Neural cell (in vitro differentiated cells): ENCODE results near the gene SFRP5. TPM values are rescaled to one million over a fixed set of nuclear protein-coding genes. Genes with fewer than 3 reads are reported as not detected.

ENCODE experiments used
- H2AFZ ChIP-seq: fragments of 200-600, 300-800 bp; sonication (generic), shearing (Covaris generic); 2 replicates; pipeline ENCODE4 v1.6.0; 2014; ENCODE audit warnings: low read depth, mild to moderate bottlenecking, antibody characterized with exemption, low read length, moderate library complexity
- H3F3A ChIP-seq: fragments of 200-600 bp; shearing (Covaris generic); 2 replicates; pipeline ENCODE4 v1.6.1; 2016; ENCODE audit warnings: mild to moderate bottlenecking, moderate library complexity, mixed read lengths, antibody characterized with exemption, low read length; ENCODE audit not compliant: insufficient read depth, poor library complexity, severe bottlenecking
- H3K27ac ChIP-seq: fragments of 200-600, 300-800 bp; sonication (generic), shearing (Covaris generic); 2 replicates; pipeline ENCODE4 v1.5.1; 2014; ENCODE audit warnings: mild to moderate bottlenecking, low read length, moderate library complexity
- H3K27me3 ChIP-seq: fragments of 300-800, 200-600 bp; sonication (generic), shearing (Covaris generic); 2 replicates; pipeline ENCODE4 v1.6.0; 2014; ENCODE audit warnings: mild to moderate bottlenecking, low read depth, low read length, moderate library complexity; ENCODE audit not compliant: insufficient read depth
- H3K36me3 ChIP-seq: fragments of 300-800, 200-600 bp; sonication (generic), shearing (Covaris generic); 2 replicates; pipeline ENCODE4 v1.5.1; 2014; ENCODE audit warnings: mild to moderate bottlenecking, antibody characterized with exemption, low read length, moderate library complexity; ENCODE audit not compliant: insufficient read depth
- H3K4me2 ChIP-seq: fragments of 300-800, 200-600 bp; sonication (generic), shearing (Covaris generic); 2 replicates; pipeline ENCODE4 v1.6.0; 2014; ENCODE audit warnings: mild to moderate bottlenecking, low read length
- H3K4me3 ChIP-seq: fragments of 300-800, 200-600 bp; sonication (generic), shearing (Covaris generic); 2 replicates; pipeline ENCODE4 v1.5.1; 2014; ENCODE audit warnings: mild to moderate bottlenecking, low read length, moderate library complexity
- H3K79me2 ChIP-seq: fragments of 200-600 bp; shearing (Covaris generic); replicated peaks from 2 replicates; pipeline ENCODE4 v1.6.0; 2014; ENCODE audit warnings: mild to moderate bottlenecking, low read length, moderate library complexity; ENCODE audit not compliant: insufficient read depth
- H3K9ac ChIP-seq: fragments of 300-800, 200-600 bp; sonication (generic), shearing (Covaris generic); 2 replicates; pipeline ENCODE4 v1.6.1; 2016; ENCODE audit warnings: mild to moderate bottlenecking, low read length, mixed read lengths
- H3K9me2 ChIP-seq: fragments of 200-600 bp; shearing (Covaris generic); 2 replicates; pipeline ENCODE4 v1.6.1; 2016; ENCODE audit warnings: mild to moderate bottlenecking, low read length, mixed read lengths; ENCODE audit not compliant: insufficient read depth
- H3K9me3 ChIP-seq: fragments of 200-600, 300-800 bp; sonication (generic), shearing (Covaris generic); 2 replicates; pipeline ENCODE4 v1.6.1; 2016; ENCODE audit warnings: mild to moderate bottlenecking, mixed run types, low read length, moderate library complexity, mixed read lengths
- H4K20me1 ChIP-seq: fragments of 200-600 bp; shearing (Covaris generic); 2 replicates; pipeline ENCODE4 v1.6.1; 2016; ENCODE audit warnings: mild to moderate bottlenecking, mixed run types; ENCODE audit not compliant: insufficient read depth
- EP300 ChIP-seq: fragments of 450-650 bp; conservative IDR thresholded peaks from 2 replicates; pipeline ENCODE4 v1.6.1; 2014; ENCODE audit warnings: antibody characterized with exemption, mild to moderate bottlenecking, moderate library complexity; ENCODE audit not compliant: poor library complexity, severe bottlenecking
- EZH2 ChIP-seq: fragments of 200-600, 300-800 bp; shearing (Covaris generic), sonication (generic); IDR thresholded peaks from 2 replicates; pipeline ENCODE4 v1.6.1; 2014; ENCODE audit warnings: antibody characterized with exemption, low read length, borderline replicate concordance, mild to moderate bottlenecking; ENCODE audit not compliant: insufficient read depth, poor library complexity, severe bottlenecking
- MXI1 ChIP-seq: fragments of 450-650 bp; conservative IDR thresholded peaks from 2 replicates; pipeline ENCODE4 v1.6.1; 2014; ENCODE audit warnings: antibody characterized with exemption, mild to moderate bottlenecking; ENCODE audit not compliant: poor library complexity, severe bottlenecking
- POLR2AphosphoS5 ChIP-seq: IDR thresholded peaks from 2 replicates; pipeline ENCODE4 v1.6.1; 2012
- RAD21 ChIP-seq: fragments of 450-650 bp; conservative IDR thresholded peaks from 2 replicates; pipeline ENCODE4 v1.6.1; 2014; ENCODE audit warnings: antibody characterized with exemption, mild to moderate bottlenecking, moderate library complexity
- SMC3 ChIP-seq: fragments of 450-650 bp; conservative IDR thresholded peaks from 2 replicates; pipeline ENCODE4 v1.6.1; 2014; ENCODE audit warnings: antibody characterized with exemption, mild to moderate bottlenecking, moderate library complexity; ENCODE audit not compliant: poor library complexity
- TAF1 ChIP-seq: IDR thresholded peaks from 2 replicates; pipeline ENCODE4 v1.6.1; 2012; ENCODE audit warnings: low read depth
- polyA plus RNA-seq: library from polyadenylated mRNA; depleted of rRNA; stranded (reverse); fragments of >200 nt; gene quantifications from 2 replicates; pipeline ENCODE4 v1.2.3, GENCODE V29; 2014
- TF ChIP-seq, protein P1 (sequence below): fragments of 450-650 bp; IDR thresholded peaks from 2 replicates; pipeline ENCODE4 v1.5.1; 2014; ENCODE audit warnings: antibody characterized with exemption, mild to moderate bottlenecking, moderate library complexity; ENCODE audit not compliant: poor library complexity, severe bottlenecking
- TF ChIP-seq, protein P2 (sequence below): IDR thresholded peaks from 2 replicates; pipeline ENCODE4 v1.6.1; 2012; ENCODE audit warnings: borderline replicate concordance

Gene SFRP5
- polyA plus RNA-seq, 1 donor from 2014 or later: 1.2 TPM

DNA sequence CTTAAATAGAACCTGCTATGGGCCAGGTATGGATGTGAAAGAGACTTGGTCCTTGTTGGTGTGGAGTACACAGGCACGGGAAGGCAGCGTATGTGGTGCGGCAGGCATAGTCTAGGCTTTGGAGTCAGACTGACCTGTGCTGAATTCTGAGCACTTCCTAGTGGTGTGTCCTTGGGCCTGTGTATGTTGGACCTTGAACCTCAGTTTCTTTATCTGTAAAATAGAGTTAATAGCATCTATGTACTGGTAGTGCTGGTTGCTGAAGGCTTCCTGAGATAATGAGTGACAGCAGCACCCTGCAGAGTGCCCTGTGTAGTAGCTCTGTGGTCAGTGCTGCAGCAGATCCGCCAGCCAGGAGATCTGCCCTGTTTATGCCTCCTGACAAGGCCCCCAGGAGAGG, 5.3 kb upstream of the SFRP5 start:
- no peaks in the 10 kb centered on the region for H3F3A ChIP-seq
- no peaks in the 10 kb centered on the region for H3K9me2 ChIP-seq
- H3K27me3 ChIP-seq: peaks cover 19% of the 10 kb centered on the region
- H3K4me2 ChIP-seq: no peak overlapping the region
- H2AFZ ChIP-seq: no peak overlapping the region
- no peak overlapping the region for H3K4me3 ChIP-seq
- TF ChIP-seq, protein P1, sequence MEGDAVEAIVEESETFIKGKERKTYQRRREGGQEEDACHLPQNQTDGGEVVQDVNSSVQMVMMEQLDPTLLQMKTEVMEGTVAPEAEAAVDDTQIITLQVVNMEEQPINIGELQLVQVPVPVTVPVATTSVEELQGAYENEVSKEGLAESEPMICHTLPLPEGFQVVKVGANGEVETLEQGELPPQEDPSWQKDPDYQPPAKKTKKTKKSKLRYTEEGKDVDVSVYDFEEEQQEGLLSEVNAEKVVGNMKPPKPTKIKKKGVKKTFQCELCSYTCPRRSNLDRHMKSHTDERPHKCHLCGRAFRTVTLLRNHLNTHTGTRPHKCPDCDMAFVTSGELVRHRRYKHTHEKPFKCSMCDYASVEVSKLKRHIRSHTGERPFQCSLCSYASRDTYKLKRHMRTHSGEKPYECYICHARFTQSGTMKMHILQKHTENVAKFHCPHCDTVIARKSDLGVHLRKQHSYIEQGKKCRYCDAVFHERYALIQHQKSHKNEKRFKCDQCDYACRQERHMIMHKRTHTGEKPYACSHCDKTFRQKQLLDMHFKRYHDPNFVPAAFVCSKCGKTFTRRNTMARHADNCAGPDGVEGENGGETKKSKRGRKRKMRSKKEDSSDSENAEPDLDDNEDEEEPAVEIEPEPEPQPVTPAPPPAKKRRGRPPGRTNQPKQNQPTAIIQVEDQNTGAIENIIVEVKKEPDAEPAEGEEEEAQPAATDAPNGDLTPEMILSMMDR: no peak
- TF ChIP-seq EP300: no peak
- no peak for TF ChIP-seq MXI1
- TF ChIP-seq POLR2AphosphoS5: no peak
- TF ChIP-seq, protein P2, sequence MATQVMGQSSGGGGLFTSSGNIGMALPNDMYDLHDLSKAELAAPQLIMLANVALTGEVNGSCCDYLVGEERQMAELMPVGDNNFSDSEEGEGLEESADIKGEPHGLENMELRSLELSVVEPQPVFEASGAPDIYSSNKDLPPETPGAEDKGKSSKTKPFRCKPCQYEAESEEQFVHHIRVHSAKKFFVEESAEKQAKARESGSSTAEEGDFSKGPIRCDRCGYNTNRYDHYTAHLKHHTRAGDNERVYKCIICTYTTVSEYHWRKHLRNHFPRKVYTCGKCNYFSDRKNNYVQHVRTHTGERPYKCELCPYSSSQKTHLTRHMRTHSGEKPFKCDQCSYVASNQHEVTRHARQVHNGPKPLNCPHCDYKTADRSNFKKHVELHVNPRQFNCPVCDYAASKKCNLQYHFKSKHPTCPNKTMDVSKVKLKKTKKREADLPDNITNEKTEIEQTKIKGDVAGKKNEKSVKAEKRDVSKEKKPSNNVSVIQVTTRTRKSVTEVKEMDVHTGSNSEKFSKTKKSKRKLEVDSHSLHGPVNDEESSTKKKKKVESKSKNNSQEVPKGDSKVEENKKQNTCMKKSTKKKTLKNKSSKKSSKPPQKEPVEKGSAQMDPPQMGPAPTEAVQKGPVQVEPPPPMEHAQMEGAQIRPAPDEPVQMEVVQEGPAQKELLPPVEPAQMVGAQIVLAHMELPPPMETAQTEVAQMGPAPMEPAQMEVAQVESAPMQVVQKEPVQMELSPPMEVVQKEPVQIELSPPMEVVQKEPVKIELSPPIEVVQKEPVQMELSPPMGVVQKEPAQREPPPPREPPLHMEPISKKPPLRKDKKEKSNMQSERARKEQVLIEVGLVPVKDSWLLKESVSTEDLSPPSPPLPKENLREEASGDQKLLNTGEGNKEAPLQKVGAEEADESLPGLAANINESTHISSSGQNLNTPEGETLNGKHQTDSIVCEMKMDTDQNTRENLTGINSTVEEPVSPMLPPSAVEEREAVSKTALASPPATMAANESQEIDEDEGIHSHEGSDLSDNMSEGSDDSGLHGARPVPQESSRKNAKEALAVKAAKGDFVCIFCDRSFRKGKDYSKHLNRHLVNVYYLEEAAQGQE: no peak
- no peak for TF ChIP-seq EZH2
- TF ChIP-seq TAF1: no peak
- TF ChIP-seq SMC3: no peak
- no peak for TF ChIP-seq RAD21
- H3K36me3 ChIP-seq: no peaks in the 10 kb centered on the region
- H3K9me3 ChIP-seq: no peaks in the 10 kb centered on the region
- H3K27ac ChIP-seq: no peak overlapping the region
- H3K9ac ChIP-seq: no peak overlapping the region
- no peaks in the 10 kb centered on the region for H3K79me2 ChIP-seq
- H4K20me1 ChIP-seq: no peaks in the 10 kb centered on the region

DNA sequence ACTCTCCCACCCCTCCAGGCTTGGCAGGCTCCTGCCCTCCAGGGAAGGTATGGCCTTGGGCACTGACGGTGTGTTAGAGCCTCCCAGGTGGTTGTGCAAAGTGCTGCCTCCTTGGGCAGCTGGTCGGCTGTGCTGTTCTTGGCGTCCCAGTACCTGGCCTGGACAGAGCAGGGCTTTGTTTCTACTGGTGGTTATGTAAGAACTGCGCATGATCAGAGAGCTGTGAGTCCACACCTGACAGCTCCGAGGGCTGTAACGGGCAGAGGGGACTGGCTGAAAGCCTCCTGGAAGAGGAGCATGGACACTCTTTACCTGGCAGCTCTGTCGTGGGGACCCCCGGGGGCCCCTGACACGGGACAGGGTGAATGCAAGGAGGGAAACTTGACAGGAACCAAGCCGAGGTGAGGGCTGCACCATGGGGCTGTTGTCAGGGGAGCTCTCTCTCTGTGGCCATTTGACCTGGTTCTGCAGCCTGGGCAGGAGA, 3.1 kb upstream of the SFRP5 start:
- H3K27me3 ChIP-seq: peaks cover 40% of the 10 kb centered on the region
- H3K9me3 ChIP-seq: no peaks in the 10 kb centered on the region
- H3F3A ChIP-seq: no peaks in the 10 kb centered on the region
- no peak overlapping the region for H3K4me2 ChIP-seq
- H3K79me2 ChIP-seq: no peaks in the 10 kb centered on the region
- TF ChIP-seq EZH2 (no peak), POLR2AphosphoS5 (no peak), RAD21 (no peak), EP300 (no peak), SMC3 (no peak), MXI1 (no peak), TAF1 (no peak)
- TF ChIP-seq, protein P1: no peak
- TF ChIP-seq, protein P2: no peak
- no peak overlapping the region for H3K9ac ChIP-seq
- no peak overlapping the region for H2AFZ ChIP-seq
- H3K27ac ChIP-seq: no peak overlapping the region
- H4K20me1 ChIP-seq: no peaks in the 10 kb centered on the region
- no peak overlapping the region for H3K4me3 ChIP-seq
- H3K9me2 ChIP-seq: no peaks in the 10 kb centered on the region
- no peaks in the 10 kb centered on the region for H3K36me3 ChIP-seq
